Colonic mucosa (tissue), 4 donors: ENCODE measurements around the gene FHL1. TPM values are rescaled to one million over a fixed set of nuclear protein-coding genes. Genes with fewer than 3 reads are reported as not detected.
"Not testable (repeated sequence)": the region's sequence is repeated elsewhere in the genome, so short reads cannot be mapped to it uniquely, and the experiment has no call there.

Experiments used
- DNase-seq: peaks from one replicate; pipeline ENCODE4 v3.0.0-alpha.2; 2020
- H3K27ac ChIP-seq: fragments of 200-600 bp; one replicate; pipeline ENCODE4 v1.8.0; 2021
- H3K27me3 ChIP-seq: fragments of 200-600 bp; one replicate; pipeline ENCODE4 v1.8.0; 2021
- H3K36me3 ChIP-seq: fragments of 200-600 bp; one replicate; pipeline ENCODE4 v1.8.0; 2021
- H3K4me1 ChIP-seq: fragments of 200-600 bp; one replicate; pipeline ENCODE4 v1.8.0; 2021; ENCODE audit warnings: mild to moderate bottlenecking
- H3K4me3 ChIP-seq: fragments of 200-600 bp; one replicate; pipeline ENCODE4 v1.8.0; 2021
- H3K9ac ChIP-seq, 2 donors: one replicate each; pipeline ENCODE4 v1.7.0; 2013; ENCODE audit warnings: control low read depth in 2 of 2, low read depth in 2 of 2, low read length in 2 of 2
- H3K9me3 ChIP-seq: fragments of 200-600 bp; one replicate; pipeline ENCODE4 v1.8.0; 2021
- intact Hi-C: fragments of 100-400 bp; cut with DNase I; formaldehyde crosslinking; loops from one replicate; pipeline ENCODE4 v1.14.1; 2022
- total RNA-seq, 2 donors: library from RNA; stranded (reverse); fragmentation: NEBNext Ultra II Directional in 1 of 2; extraction: Animal tissue kit (Norgen Biotek cat#: 25700) in 1 of 2; gene quantifications; one replicate each; pipeline ENCODE4 v1.2.1, GENCODE V29; 2021
- TF ChIP-seq, protein P1 (sequence below): fragments of 200-600 bp; IDR thresholded peaks from one replicate; pipeline ENCODE4 v1.8.0; 2022; ENCODE audit warnings: antibody characterized with exemption, mild to moderate bottlenecking
- donor health status: healthy.
- donor health status: DM: no; HTN: no; CAD: no.
- donor health status: DM: no; HTN: no; CAD: no.

Gene FHL1
- total RNA-seq, 2 donors from 2014 or later, result 20.0 to 176 TPM

DNA sequence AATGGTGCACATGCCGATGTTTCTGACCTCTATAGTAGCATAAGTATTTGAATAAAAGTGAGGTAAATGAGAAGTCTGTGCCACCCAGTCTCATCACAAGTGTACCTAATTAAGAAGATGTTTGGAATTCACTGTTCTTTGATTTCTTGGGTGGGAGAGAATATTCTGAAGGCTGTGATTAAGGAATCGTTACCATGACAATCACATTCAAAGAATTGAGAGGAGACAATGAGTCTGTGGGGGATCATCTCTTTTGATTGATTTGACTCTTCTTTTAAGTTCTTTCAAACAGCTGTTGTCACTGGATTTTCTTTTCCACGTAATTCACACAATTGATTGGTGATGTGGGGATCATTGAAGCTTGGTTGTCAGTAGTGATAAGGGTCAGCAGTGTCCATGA is 18.1 kb downstream of the FHL1 start:
- Histone ChIP-seq H3K27ac (no peak overlapping the region), H3K27me3 (no peaks in the 10 kb centered on the region), H3K9ac (no peak overlapping the region), H3K4me3 (no peak overlapping the region), H3K36me3 (no peaks in the 10 kb centered on the region), H3K4me1 (no peaks in the 10 kb centered on the region), H3K9me3 (no peaks in the 10 kb centered on the region)
- TF ChIP-seq, protein P1, sequence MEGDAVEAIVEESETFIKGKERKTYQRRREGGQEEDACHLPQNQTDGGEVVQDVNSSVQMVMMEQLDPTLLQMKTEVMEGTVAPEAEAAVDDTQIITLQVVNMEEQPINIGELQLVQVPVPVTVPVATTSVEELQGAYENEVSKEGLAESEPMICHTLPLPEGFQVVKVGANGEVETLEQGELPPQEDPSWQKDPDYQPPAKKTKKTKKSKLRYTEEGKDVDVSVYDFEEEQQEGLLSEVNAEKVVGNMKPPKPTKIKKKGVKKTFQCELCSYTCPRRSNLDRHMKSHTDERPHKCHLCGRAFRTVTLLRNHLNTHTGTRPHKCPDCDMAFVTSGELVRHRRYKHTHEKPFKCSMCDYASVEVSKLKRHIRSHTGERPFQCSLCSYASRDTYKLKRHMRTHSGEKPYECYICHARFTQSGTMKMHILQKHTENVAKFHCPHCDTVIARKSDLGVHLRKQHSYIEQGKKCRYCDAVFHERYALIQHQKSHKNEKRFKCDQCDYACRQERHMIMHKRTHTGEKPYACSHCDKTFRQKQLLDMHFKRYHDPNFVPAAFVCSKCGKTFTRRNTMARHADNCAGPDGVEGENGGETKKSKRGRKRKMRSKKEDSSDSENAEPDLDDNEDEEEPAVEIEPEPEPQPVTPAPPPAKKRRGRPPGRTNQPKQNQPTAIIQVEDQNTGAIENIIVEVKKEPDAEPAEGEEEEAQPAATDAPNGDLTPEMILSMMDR, result no peak
- intact Hi-C loops, result loop anchor here (5.0 kb wide), 2 partner anchors 42 to 102 kb away; no protein-coding TSS in a partner anchor
- DNase-seq, result no peak

DNA sequence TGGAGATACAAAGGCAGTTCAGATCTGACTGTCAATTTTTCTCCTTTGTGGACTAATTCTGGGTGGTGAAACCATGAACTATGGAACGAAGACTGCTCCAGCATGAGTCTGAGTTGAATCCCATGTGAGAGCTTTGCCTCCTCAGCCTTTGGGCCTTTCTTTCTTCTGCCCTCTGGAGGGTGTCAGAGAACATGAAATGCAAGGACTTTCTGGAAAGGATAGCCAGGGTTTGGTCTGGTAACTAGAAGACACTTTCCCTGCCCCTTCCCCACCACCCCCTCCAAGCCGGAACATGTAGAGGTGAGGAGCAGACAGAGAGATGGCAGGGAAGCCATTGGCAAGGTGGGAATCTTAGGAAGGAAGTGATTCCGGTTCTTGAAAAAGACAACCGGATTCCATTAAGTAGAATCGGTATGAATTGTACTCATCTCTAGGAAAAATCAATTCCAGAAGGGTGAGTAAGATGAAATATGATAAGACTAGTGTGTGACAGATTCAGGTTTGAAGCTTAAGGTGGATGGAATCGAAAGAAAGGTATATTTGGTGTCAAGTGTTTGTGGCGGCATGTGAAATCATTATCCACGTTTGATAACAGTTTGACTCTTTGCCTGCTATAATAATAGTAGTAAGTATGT is 19.0 kb downstream of the FHL1 start:
- Histone ChIP-seq H3K36me3 (no peaks in the 10 kb centered on the region), H3K4me3 (no peak overlapping the region), H3K27me3 (no peaks in the 10 kb centered on the region), H3K4me1 (no peaks in the 10 kb centered on the region), H3K9ac (peak overlapping the region in 1 of 2 donors; percentile 2), H3K9me3 (no peaks in the 10 kb centered on the region), H3K27ac (no peak overlapping the region)
- TF ChIP-seq, protein P1, result no peak
- DNase-seq, result no peak
- intact Hi-C loops, result loop anchor here (5.0 kb wide), 2 partner anchors 41 to 101 kb away; no protein-coding TSS in a partner anchor

DNA sequence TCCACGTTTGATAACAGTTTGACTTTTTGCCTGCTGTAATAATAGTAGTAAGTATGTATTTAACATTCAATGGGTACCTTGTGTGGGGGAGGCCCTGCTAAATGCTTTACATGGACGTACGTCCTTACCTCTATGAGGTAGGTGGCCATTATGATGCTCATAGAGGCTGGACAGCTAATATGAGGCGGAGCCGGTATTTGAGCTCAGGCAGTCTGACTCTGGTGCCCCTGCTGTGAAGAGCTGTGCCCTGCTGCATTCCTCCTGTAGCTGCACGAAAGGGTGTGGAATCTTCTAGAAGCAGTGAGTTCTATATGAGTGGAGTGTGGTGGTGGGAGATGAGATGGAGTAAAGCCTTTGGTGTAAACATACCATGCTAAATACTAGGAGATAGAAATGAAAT is 20.7 kb downstream of the FHL1 start:
- not testable (repeated sequence) for H3K4me1 ChIP-seq, H3K36me3 ChIP-seq, H3K27ac ChIP-seq, H3K4me3 ChIP-seq, H3K9ac ChIP-seq, H3K27me3 ChIP-seq, DNase-seq, H3K9me3 ChIP-seq
- intact Hi-C loops, result loop anchor here (5.0 kb wide), 2 partner anchors 39 to 99 kb away; no protein-coding TSS in a partner anchor

- Histone ChIP-seq H3K9me3 (no peaks in the 10 kb centered on the region), H3K27me3 (no peaks in the 10 kb centered on the region), H3K36me3 (no peaks in the 10 kb centered on the region), H3K27ac (peak overlapping the region; percentile 6), H3K4me1 (no peaks in the 10 kb centered on the region), H3K9ac (no peak overlapping the region), H3K4me3 (no peak overlapping the region)
- TF ChIP-seq, protein P1, result no peak
- intact Hi-C loops, result loop anchor here (5.0 kb wide), 2 partner anchors 38 to 98 kb away; no protein-coding TSS in a partner anchor
- DNase-seq, result peak; percentile 36
These were observed 21.8 kb downstream of the FHL1 start for GRCh38 chrX:136168929-136169735.

- intact Hi-C loops, result no loop called here
- DNase-seq, result no peak
- Histone ChIP-seq H3K27ac (peak overlapping the region; percentile 43), H3K27me3 (no peaks in the 10 kb centered on the region), H3K9ac (peak overlapping the region in 1 of 2 donors; percentile 28), H3K4me3 (no peak overlapping the region), H3K36me3 (no peaks in the 10 kb centered on the region), H3K9me3 (no peaks in the 10 kb centered on the region), H3K4me1 (no peaks in the 10 kb centered on the region)
- TF ChIP-seq, protein P1, result no peak
These were observed 22.9 kb downstream of the FHL1 start for GRCh38 chrX:136170139-136170800.
